HuH-7 (cell line): ENCODE data around the gene ALOX5.
"Not testable (repeated sequence)": the region's sequence is repeated elsewhere in the genome, so short reads cannot be mapped to it uniquely, and the experiment has no call there.

Experiments used
- DNase-seq: peaks from one replicate; pipeline ENCODE4 v3.0.0; 2011; ENCODE audit warnings: low spot score

The ALOX5 gene

DNA sequence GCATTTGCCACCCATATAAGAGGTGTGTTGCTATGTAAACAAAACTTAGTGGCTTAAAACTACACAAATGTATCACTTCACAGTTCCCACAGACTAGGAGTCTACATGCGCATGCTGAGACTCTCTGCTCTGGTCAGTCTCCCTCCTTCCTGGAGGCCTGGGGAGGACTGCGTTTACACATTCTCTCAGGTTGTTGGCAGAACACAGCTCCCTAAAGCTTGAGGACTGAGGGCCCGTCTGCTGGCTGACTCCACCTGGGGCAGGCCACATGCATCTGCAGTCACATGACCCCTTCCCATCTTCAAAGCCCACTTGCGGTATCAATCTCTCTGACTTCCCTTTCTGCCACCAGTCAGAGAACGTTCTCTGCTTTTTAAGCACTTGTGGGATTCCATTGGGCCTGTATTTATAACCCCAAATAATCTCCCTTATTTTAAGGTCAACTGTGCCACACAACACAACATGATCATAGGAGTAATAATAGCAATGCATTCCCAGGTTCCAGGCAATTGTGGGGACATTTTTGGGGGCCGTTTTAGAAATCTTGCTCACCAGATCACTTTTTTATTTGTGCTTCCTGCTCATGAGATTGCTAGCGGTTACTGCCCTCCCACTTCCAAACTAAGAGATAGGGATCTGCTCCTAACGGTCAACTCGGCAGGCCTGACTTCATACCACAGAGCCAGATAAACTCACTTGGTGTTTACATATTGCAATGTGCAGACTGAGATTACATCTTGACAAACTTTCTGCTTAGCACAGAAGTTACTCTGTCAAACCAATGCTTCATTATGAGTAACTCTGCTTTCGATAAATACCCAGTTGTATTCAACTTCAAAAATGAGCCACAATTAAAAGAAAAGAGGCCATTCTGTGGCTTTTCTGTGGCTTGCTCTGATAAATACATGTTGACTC, 96.3 kb downstream of the ALOX5 start:
- peak; percentile 35 for DNase-seq

DNA sequence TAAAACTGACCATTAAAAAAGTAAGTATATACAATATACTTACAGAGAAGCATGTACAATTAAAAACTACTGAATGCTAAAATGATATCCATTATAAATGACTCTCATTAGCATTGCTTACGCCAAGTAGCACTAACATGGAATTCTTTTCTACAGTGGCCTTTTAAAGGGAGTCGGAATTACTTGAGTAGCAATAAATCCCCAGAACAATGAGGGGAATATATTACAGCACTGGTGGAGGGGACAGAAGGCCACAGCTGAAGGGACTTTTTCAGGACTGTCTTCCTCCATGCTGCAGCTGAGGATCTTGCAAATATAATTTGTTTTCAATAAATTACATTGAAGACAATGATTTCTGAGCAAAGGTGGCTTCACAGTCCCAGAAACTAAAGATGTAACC, 97.0 kb downstream of the ALOX5 start:
- DNase-seq = no peak

DNA sequence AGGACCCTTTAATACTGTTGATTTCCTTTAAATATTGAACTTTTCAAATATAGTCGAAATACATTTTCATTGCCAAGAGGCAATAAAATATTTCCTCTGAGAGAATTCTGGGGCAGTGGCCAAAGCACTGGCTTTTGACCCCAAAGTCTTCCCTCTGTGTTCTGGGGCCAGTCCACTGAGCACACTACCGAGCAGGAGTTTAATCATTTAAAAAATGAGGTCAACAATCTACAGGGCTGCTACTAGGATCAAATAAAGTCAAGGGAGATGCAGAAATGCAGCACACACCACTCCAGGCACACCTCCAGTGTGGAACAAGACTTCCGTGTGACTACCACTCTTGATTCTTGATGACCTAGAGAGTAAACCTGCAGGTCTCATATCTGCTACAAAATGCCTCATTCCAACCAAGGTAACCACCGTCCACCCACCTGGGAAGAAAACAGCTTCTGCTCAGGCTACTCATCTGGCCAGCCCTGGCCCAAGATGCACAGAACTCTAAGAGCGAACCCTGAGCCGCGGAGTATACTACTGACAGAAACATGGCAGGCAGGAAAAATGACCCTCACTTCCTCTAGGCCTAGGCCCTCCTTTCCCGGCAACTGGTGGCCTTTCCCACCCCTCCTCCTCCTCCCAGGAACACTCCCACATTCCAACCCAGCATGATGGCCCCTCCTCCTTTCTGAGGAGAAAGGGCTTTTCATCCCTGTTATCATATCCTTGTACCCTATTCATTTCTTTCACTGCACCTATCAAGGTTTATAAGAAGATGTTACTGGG, 97.7 kb downstream of the ALOX5 start:
- no peak for DNase-seq

DNA sequence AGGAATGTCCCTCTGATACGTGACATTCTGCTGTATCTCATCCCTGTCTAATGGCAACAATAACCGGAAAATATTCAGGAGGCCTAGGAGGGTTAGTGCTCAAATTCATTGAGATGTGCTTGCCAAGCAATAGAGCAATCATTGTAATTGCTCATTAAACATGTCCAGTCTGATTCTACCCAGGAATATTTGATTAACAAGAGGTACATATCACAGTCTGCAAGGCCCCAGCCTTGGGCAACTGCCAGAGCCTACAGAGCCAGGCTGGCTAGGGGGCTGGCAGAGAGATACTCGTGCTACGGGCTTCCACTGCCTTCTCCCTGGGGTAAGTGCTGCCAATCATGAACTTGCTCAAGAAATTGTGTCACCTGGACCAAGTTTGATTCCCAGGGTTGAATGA, 99.1 kb downstream of the ALOX5 start:
- no peak for DNase-seq

DNA sequence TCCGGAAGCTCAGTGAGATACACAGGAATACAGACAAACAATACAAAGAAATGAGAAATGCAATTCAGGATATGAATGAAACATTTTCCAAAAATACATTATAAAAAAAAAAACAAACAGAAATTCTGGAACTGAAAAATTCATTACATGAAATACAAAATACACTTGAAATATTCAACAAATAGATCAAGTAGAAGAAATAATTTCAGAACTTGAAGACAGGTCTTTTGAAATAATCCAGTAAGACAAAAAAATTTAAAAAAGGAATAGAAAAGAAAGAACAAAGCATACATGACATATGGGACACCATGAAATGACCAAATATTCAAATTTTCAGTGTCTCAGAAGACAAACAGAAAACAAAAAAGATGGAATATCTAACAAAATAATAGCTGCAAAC, 102.5 kb downstream of the ALOX5 start:
- DNase-seq = no peak

DNA sequence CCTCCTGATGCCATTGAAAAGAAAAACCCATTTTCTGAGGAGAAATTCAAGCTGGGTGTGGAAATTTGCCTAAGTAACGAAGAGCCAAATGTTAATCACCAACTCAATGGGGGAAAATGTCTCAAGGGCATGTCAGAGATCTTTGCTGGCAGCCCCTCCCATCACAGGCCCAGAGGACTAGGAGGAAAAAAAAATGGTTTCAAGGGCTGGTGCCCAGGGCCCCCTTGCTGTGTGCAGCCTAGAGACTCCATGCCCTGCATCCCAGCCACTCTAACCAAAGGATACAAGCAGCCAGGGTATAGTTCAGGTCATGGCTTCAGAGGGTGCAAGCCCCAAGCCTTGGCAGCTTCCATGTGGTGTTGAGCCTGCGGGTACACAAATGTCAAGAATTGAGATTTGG, 106.3 kb downstream of the ALOX5 start:
- DNase-seq = no peak

DNA sequence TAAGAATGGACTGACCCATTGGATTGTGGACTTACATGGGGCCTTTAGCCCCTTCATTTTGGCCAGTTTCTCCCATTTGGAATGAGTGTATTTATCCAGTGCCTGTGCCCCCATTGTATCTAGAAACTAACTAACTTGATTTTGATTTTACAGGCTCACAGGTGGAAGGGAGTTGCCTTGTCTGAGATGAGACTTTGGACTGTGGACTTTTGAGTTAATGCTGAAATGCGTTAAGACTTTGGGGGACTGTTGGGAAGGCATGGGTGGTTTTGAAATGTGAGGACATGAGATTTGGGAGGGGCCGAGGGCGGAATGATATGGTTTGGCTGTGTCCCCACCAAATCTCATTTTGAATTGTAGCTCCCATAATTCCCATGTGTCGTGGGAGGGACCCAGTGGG, 107.1 kb downstream of the ALOX5 start:
- not testable (repeated sequence) for DNase-seq

DNA sequence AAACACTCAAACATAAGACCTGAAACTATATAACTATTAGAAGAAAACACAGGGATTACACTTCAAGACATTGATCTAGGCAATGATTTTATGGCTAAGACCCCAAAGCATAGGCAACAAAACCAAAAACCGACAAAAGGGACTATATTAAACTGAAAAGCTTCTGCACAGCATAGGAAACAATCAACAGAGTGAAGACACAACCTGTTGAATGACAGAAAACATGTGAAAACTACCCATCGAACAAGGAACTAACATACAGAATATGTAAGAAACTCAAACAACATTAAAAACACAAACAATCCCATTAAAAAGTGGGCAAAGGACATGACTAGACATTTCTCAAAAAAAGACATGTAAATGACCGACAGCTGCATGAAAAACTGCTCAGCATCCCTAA, 109.0 kb downstream of the ALOX5 start:
- no peak for DNase-seq

DNA sequence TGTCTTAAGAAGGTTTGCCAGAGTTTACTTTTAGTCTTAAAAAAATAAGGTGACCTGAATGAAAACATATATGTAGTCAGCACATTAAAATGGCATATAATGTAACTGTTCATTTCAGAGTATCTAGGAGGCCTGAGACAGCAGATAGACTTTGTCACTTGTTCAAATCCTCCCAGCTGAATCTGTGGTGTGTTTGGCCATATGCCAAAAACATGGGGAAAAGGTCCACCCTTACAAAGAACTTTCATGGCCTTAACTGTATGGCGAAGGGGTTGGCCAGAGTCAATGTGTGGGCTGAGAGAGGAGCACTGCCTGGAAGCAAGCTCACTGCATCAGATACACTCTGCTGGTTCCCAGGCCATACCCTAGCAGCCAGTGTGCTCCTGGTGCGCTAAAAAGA, 113.7 kb downstream of the ALOX5 start:
- no peak for DNase-seq

DNA sequence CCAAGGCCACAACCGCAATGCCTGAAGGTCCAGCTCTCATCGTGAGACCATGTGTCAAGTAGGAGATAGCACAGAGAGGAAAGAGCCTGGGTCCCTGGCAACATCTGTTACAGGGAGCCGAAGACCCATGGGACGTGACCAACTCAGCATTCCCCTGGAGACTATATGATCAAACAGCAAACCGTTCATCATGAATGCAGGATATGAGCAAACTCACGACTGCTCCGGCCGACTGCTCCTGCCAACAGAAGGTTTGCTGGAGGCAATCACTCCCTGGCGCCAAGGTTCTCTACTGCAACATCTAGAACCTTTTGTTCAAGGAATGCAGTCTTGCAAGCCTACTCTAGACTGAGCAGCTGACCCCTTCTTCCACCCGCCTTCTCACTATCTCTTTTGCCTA, 114.3 kb downstream of the ALOX5 start:
- DNase-seq = no peak

DNA sequence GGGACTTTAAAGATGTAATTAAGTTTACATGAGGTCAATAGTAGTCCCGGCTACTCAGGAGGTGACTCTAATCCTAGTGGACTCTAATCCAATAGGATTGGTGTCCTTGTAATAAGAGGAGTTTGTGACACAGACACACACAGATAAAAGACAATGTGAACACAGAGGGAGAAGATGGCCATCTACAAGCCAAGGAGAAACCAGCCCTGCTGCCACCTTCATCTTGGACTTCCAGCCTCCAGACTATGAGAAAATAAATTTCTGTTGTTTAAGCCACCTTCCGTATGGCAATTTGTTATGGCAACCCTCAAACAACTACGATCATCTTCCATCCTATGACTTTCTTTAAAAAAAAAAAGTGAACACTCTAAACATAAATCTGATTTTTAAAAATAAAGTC, 116.3 kb downstream of the ALOX5 start:
- DNase-seq = no peak

DNA sequence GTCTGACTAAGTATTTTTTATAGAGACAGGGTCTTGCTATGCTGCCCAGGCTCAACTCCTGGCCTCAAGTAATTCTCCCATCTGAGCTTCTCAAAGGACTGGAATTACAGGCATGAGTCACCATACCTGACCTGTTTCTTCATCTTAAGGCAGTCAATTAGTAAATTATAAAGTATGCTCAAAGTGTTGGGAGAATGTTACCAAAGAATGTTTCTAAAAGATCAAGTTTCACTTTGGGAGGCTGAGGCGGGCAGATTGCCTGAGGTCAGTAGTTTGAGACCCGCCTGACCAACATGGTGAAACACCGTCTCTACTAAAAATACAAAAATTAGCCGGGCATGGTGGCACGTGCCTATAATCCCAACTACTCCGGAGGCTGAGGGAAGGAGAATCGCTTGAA, 117.0 kb downstream of the ALOX5 start:
- DNase-seq = no peak
